Esophagus muscularis mucosa (tissue), 4 donors: Measurements from ENCODE around the gene EMC7. TPM values are rescaled to one million over a fixed set of nuclear protein-coding genes. Genes with fewer than 3 reads are reported as not detected.
A peak's percentile ranks its signal among the peaks of the same experiment; 100 is the strongest.

ENCODE experiments used
- DNase-seq: peaks from one replicate; pipeline ENCODE4 v3.0.0-alpha.2; 2017; ENCODE audit errors: extremely low spot score
- H3K27ac ChIP-seq, 4 donors: fragments of 200-600 bp; sonication (generic); replicated peaks in 1 of 4; 1 replicate in 3 of 4; 2 replicates in 1 of 4; pipeline ENCODE4 v1.5.1; 2016 to 2019; ENCODE audit warnings: mild to moderate bottlenecking in 1 of 4
- H3K27me3 ChIP-seq, 4 donors: fragments of 200-600 bp; sonication (generic); one replicate each; pipeline versions ENCODE4 v1.5.1 to v1.6.0; 2016 to 2019
- H3K36me3 ChIP-seq, 4 donors: fragments of 200-600 bp; sonication (generic); one replicate each; pipeline ENCODE4 v1.5.1; 2016 to 2019
- H3K4me1 ChIP-seq, 4 donors: fragments of 200-600 bp; sonication (generic); one replicate each; pipeline ENCODE4 v1.5.1; 2016 to 2019
- H3K4me3 ChIP-seq, 4 donors: fragments of 200-600 bp; sonication (generic); 1 replicate in 2 of 4; 2 replicates in 2 of 4; pipeline ENCODE4 v1.5.1; 2016 to 2019; ENCODE audit warnings: mild to moderate bottlenecking in 4 of 4, moderate library complexity in 1 of 4
- H3K9me3 ChIP-seq, 4 donors: fragments of 200-600 bp; sonication (generic); 1 replicate in 3 of 4; 2 replicates in 1 of 4; pipeline ENCODE4 v1.5.1; 2016 to 2019
- EP300 ChIP-seq: sonication (generic); formaldehyde crosslinking; IDR thresholded peaks from one replicate; pipeline ENCODE4 v1.6.1; 2017; ENCODE audit warnings: antibody characterized with exemption
- POLR2A ChIP-seq: fragments of 450-650 bp; IDR thresholded peaks from one replicate; pipeline ENCODE4 v1.6.1; 2017; ENCODE audit warnings: antibody characterized with exemption, moderate library complexity, mild to moderate bottlenecking, low read depth
- POLR2AphosphoS5 ChIP-seq, 2 donors: sonication (generic); formaldehyde crosslinking; IDR thresholded peaks; one replicate each; pipeline ENCODE4 v1.6.1; 2017; ENCODE audit warnings: antibody characterized with exemption in 2 of 2
- WGBS: methylation state at CpG from one replicate; pipeline ENCODE4 v1.1.5; 2018; 5-methylcytosine and 5-hydroxymethylcytosine counted together
- intact Hi-C: fragments of 100-400 bp; cut with DNase I; formaldehyde crosslinking; loops from one replicate; pipeline ENCODE4 v1.15.1; 2023
- total RNA-seq, 4 donors: library from RNA; depleted of rRNA; stranded (reverse); fragments of >200 nt; gene quantifications; one replicate each; pipeline versions ENCODE4 v1.1.0 to v1.2.1, GENCODE V29; 2016
- TF ChIP-seq, protein P1 (sequence below), 3 experiments: fragments of 200-600 bp in 2 of 3; fragments of 450-650 bp in 1 of 3; sonication (generic) in 2 of 3; IDR thresholded peaks; one replicate each; pipeline ENCODE4 v1.5.1; 2017 to 2019; ENCODE audit warnings: antibody characterized with exemption in 3 of 3, mild to moderate bottlenecking in 2 of 3, moderate library complexity in 1 of 3

EMC7 gene
- total RNA-seq, 4 donors from 2014 or later = 38.6 to 47.1 (median 42.4) TPM

GRCh38 chr15:34109797-34110663, 8.4 kb upstream of the EMC7 start:
- no peak overlapping the region for H3K27ac ChIP-seq
- WGBS = 66% methylated on average over 5 of the region's 5 CpGs

GRCh38 chr15:34107315-34107714, 5.7 kb upstream of the EMC7 start:
- WGBS = 92% methylated on average over 2 of the region's 2 CpGs
- Histone ChIP-seq H3K9me3 (no peaks in the 10 kb centered on the region), H3K4me3 (no peak overlapping the region)

More at GRCh38 chr15:34109797-34110663, 8.4 kb upstream of the EMC7 start:
- TF ChIP-seq, protein P1, sequence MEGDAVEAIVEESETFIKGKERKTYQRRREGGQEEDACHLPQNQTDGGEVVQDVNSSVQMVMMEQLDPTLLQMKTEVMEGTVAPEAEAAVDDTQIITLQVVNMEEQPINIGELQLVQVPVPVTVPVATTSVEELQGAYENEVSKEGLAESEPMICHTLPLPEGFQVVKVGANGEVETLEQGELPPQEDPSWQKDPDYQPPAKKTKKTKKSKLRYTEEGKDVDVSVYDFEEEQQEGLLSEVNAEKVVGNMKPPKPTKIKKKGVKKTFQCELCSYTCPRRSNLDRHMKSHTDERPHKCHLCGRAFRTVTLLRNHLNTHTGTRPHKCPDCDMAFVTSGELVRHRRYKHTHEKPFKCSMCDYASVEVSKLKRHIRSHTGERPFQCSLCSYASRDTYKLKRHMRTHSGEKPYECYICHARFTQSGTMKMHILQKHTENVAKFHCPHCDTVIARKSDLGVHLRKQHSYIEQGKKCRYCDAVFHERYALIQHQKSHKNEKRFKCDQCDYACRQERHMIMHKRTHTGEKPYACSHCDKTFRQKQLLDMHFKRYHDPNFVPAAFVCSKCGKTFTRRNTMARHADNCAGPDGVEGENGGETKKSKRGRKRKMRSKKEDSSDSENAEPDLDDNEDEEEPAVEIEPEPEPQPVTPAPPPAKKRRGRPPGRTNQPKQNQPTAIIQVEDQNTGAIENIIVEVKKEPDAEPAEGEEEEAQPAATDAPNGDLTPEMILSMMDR (IDR thresholded peaks at IDR 0.05) = peak in 2 of 3 experiments; percentile 17 to 44
- no peak for TF ChIP-seq EP300
- TF ChIP-seq POLR2AphosphoS5 (IDR thresholded peaks at IDR 0.05) = no peak
- intact Hi-C loops = loop anchor here (10.0 kb wide), 1 partner anchor 225 kb away; the partner anchor contains the start of gene SLC12A6
- Histone ChIP-seq H3K27me3 (peaks cover 0 to 9% (median 0%) of the 10 kb centered on the region in 4 donors), H3K9me3 (no peaks in the 10 kb centered on the region), H3K4me3 (no peak overlapping the region), H3K4me1 (no peaks in the 10 kb centered on the region), H3K36me3 (no peaks in the 10 kb centered on the region)
- DNase-seq = no peak

GRCh38 chr15:34106423-34106822, 4.8 kb upstream of the EMC7 start:
- H3K27me3 ChIP-seq = no peaks in the 10 kb centered on the region
- intact Hi-C loops = loop anchor here (10.0 kb wide), 1 partner anchor 228 kb away; the partner anchor contains the start of gene SLC12A6
- 95% methylated on average over 1 of the region's 1 CpG for WGBS
- no peak overlapping the region for H3K27ac ChIP-seq
- DNase-seq = no peak
- no peak overlapping the region for H3K4me3 ChIP-seq
- TF ChIP-seq POLR2A (no peak), EP300 (no peak), POLR2AphosphoS5 (IDR thresholded peaks at IDR 0.05) (no peak)
- TF ChIP-seq, protein P1 (IDR thresholded peaks at IDR 0.05) = no peak
- H3K4me1 ChIP-seq = peaks cover 5 to 9% (median 6%) of the 10 kb centered on the region in 4 donors
- H3K9me3 ChIP-seq = no peaks in the 10 kb centered on the region
- no peaks in the 10 kb centered on the region for H3K36me3 ChIP-seq

More at GRCh38 chr15:34107315-34107714, 5.7 kb upstream of the EMC7 start:
- Histone ChIP-seq H3K36me3 (no peaks in the 10 kb centered on the region), H3K4me1 (peaks cover 5 to 8% (median 6%) of the 10 kb centered on the region in 4 donors), H3K27ac (no peak overlapping the region), H3K27me3 (no peaks in the 10 kb centered on the region)
- TF ChIP-seq POLR2AphosphoS5 (IDR thresholded peaks at IDR 0.05) (no peak), POLR2A (no peak), EP300 (no peak)
- TF ChIP-seq, protein P1 (IDR thresholded peaks at IDR 0.05) = no peak
- no peak for DNase-seq
- intact Hi-C loops = loop anchor here (10.0 kb wide), 1 partner anchor 227 kb away; the partner anchor contains the start of gene SLC12A6

- no peaks in the 10 kb centered on the region for H3K36me3 ChIP-seq
- peaks cover 21 to 38% (median 32%) of the 10 kb centered on the region in 4 donors for H3K4me1 ChIP-seq
- intact Hi-C loops = loop anchor here (5.0 to 10.0 kb wide), 2 partner anchors 110 to 232 kb away; partner anchors contain the start of genes KATNBL1 and SLC12A6
- H3K4me3 ChIP-seq = peak overlapping the region; percentile 72 to 95 (median 85)
- no peaks in the 10 kb centered on the region for H3K9me3 ChIP-seq
- 23% methylated on average over 29 of the region's 29 CpGs for WGBS
- peak overlapping the region; percentile 83 to 88 (median 86) for H3K27ac ChIP-seq
- DNase-seq = no peak
- TF ChIP-seq, protein P1 (IDR thresholded peaks at IDR 0.05) = no peak
- no peak for TF ChIP-seq POLR2A
- TF ChIP-seq POLR2AphosphoS5 (IDR thresholded peaks at IDR 0.05) = no peak
- no peak for TF ChIP-seq EP300
- H3K27me3 ChIP-seq = no peaks in the 10 kb centered on the region
These were observed 688 bp upstream of the EMC7 start for GRCh38 chr15:34102175-34102925.
